Esophagus muscularis mucosa (tissue), 4 donors: ENCODE results near the gene ITPR1. TPM values are rescaled to one million over a fixed set of nuclear protein-coding genes. Genes with fewer than 3 reads are reported as not detected.

Source experiments
- DNase-seq: peaks from one replicate; pipeline ENCODE4 v3.0.0-alpha.2; 2017; ENCODE audit errors: extremely low spot score
- H3K27ac ChIP-seq, 4 donors: fragments of 200-600 bp; sonication (generic); replicated peaks in 1 of 4; 1 replicate in 3 of 4; 2 replicates in 1 of 4; pipeline ENCODE4 v1.5.1; 2016 to 2019; ENCODE audit warnings: mild to moderate bottlenecking in 1 of 4
- H3K27me3 ChIP-seq, 4 donors: fragments of 200-600 bp; sonication (generic); one replicate each; pipeline versions ENCODE4 v1.5.1 to v1.6.0; 2016 to 2019
- H3K36me3 ChIP-seq, 4 donors: fragments of 200-600 bp; sonication (generic); one replicate each; pipeline ENCODE4 v1.5.1; 2016 to 2019
- H3K4me1 ChIP-seq, 4 donors: fragments of 200-600 bp; sonication (generic); one replicate each; pipeline ENCODE4 v1.5.1; 2016 to 2019
- H3K4me3 ChIP-seq, 4 donors: fragments of 200-600 bp; sonication (generic); 1 replicate in 2 of 4; 2 replicates in 2 of 4; pipeline ENCODE4 v1.5.1; 2016 to 2019; ENCODE audit warnings: mild to moderate bottlenecking in 4 of 4, moderate library complexity in 1 of 4
- H3K9me3 ChIP-seq, 4 donors: fragments of 200-600 bp; sonication (generic); 1 replicate in 3 of 4; 2 replicates in 1 of 4; pipeline ENCODE4 v1.5.1; 2016 to 2019
- EP300 ChIP-seq: sonication (generic); formaldehyde crosslinking; IDR thresholded peaks from one replicate; pipeline ENCODE4 v1.6.1; 2017; ENCODE audit warnings: antibody characterized with exemption
- POLR2A ChIP-seq: fragments of 450-650 bp; IDR thresholded peaks from one replicate; pipeline ENCODE4 v1.6.1; 2017; ENCODE audit warnings: antibody characterized with exemption, moderate library complexity, mild to moderate bottlenecking, low read depth
- POLR2AphosphoS5 ChIP-seq, 2 donors: sonication (generic); formaldehyde crosslinking; IDR thresholded peaks; one replicate each; pipeline ENCODE4 v1.6.1; 2017; ENCODE audit warnings: antibody characterized with exemption in 2 of 2
- WGBS: methylation state at CpG from one replicate; pipeline ENCODE4 v1.1.5; 2018; 5-methylcytosine and 5-hydroxymethylcytosine counted together
- intact Hi-C: fragments of 100-400 bp; cut with DNase I; formaldehyde crosslinking; loops from one replicate; pipeline ENCODE4 v1.15.1; 2023
- total RNA-seq, 4 donors: library from RNA; depleted of rRNA; stranded (reverse); fragments of >200 nt; gene quantifications; one replicate each; pipeline versions ENCODE4 v1.1.0 to v1.2.1, GENCODE V29; 2016
- TF ChIP-seq, protein P1 (sequence below), 3 experiments: fragments of 200-600 bp in 2 of 3; fragments of 450-650 bp in 1 of 3; sonication (generic) in 2 of 3; IDR thresholded peaks; one replicate each; pipeline ENCODE4 v1.5.1; 2017 to 2019; ENCODE audit warnings: antibody characterized with exemption in 3 of 3, mild to moderate bottlenecking in 2 of 3, moderate library complexity in 1 of 3

Gene ITPR1
- total RNA-seq, 4 donors from 2014 or later, result 204 to 271 (median 222) TPM

DNA sequence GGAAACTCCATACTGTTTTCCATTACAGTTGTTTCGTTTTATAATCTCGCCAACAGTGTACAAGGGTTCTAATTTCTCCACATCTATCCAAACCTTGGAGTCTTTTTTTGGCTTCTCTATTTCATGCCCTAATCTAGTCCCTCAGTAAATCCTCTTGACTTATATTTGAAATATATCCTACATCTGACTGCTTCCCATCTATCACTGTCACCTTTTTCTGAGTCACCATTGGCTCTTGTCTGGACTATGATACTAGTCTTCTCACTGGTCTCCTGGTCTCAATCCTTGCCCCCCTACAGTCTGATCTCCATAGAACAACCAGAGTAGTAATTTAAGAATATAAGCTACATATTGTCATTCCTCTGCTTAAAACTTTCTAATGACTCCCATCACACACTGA, 80.0 kb downstream of the ITPR1 start:
- no peak for DNase-seq
- peaks cover 0 to 65% (median 47%) of the 10 kb centered on the region in 4 donors for H3K4me1 ChIP-seq
- H3K27me3 ChIP-seq, result no peaks in the 10 kb centered on the region
- no peaks in the 10 kb centered on the region for H3K9me3 ChIP-seq
- H3K36me3 ChIP-seq, result no peaks in the 10 kb centered on the region
- H3K4me3 ChIP-seq, result no peak overlapping the region
- 98% methylated on average over 2 of the region's 2 CpGs for WGBS
- TF ChIP-seq POLR2A (no peak), POLR2AphosphoS5 (IDR thresholded peaks at IDR 0.05) (no peak), EP300 (no peak)
- TF ChIP-seq, protein P1, sequence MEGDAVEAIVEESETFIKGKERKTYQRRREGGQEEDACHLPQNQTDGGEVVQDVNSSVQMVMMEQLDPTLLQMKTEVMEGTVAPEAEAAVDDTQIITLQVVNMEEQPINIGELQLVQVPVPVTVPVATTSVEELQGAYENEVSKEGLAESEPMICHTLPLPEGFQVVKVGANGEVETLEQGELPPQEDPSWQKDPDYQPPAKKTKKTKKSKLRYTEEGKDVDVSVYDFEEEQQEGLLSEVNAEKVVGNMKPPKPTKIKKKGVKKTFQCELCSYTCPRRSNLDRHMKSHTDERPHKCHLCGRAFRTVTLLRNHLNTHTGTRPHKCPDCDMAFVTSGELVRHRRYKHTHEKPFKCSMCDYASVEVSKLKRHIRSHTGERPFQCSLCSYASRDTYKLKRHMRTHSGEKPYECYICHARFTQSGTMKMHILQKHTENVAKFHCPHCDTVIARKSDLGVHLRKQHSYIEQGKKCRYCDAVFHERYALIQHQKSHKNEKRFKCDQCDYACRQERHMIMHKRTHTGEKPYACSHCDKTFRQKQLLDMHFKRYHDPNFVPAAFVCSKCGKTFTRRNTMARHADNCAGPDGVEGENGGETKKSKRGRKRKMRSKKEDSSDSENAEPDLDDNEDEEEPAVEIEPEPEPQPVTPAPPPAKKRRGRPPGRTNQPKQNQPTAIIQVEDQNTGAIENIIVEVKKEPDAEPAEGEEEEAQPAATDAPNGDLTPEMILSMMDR (IDR thresholded peaks at IDR 0.05), result no peak
- intact Hi-C loops, result no loop called here
- peak overlapping the region in 2 of 4 donors; percentile 31 to 58 for H3K27ac ChIP-seq

DNA sequence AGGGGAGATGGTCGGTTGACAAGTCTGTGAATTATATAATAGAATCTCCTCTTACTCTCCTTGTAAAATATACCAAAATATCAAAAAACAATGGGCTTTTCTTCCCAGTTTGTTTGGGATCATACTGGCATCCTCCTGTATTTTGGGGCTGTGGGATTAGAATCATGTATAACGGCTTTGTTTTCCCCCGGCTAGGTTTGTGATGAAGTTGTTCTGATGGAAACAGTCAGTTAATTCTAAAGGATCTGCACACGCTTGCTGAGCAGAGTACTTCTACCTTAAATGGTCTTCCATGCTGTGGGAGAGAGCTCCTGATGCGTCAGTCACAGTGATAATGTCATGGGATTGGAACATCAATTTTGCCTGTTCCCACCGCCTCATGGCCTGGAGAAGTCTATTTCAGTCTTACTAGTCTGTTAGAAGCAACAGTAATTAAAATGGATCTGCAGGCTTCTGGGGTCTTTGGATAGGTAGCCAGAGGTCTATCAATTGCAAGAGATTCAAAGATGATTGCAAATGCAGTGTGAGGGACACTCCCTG, 81.3 kb downstream of the ITPR1 start:
- Histone ChIP-seq H3K27me3 (no peaks in the 10 kb centered on the region), H3K4me3 (no peak overlapping the region), H3K9me3 (no peaks in the 10 kb centered on the region), H3K27ac (peak overlapping the region in 2 of 4 donors; percentile 31 to 58), H3K36me3 (no peaks in the 10 kb centered on the region), H3K4me1 (peaks cover 0 to 71% (median 47%) of the 10 kb centered on the region in 4 donors)
- intact Hi-C loops, result no loop called here
- DNase-seq, result no peak
- 73% methylated on average over 6 of the region's 6 CpGs for WGBS
- TF ChIP-seq POLR2A, result no peak
- peak in 1 of 2 donors; percentile 31 for TF ChIP-seq POLR2AphosphoS5 (IDR thresholded peaks at IDR 0.05)

DNA sequence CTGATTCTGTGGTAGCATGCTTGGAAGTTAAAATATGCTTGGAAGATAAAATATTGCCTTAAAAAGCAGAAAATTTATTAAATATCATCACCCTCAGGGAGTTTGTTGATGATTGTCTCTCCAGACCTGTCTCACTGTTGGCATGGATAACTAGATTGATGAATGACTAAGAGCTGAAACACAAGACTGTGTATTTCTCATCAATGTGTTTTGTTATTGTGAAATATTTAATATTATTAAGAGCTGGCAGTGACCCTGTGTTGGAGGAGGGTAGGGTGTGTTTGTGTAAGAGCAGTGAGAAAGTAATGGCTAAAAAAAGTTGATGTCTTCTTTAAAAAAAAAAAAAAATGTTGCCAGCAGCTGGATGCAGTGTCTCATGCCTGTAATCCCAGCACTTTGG, 82.2 kb downstream of the ITPR1 start:
- intact Hi-C loops, result no loop called here
- H3K27me3 ChIP-seq, result no peaks in the 10 kb centered on the region
- H3K4me1 ChIP-seq, result peaks cover under 1 to 75% (median 46%) of the 10 kb centered on the region in 4 donors
- TF ChIP-seq, protein P1 (IDR thresholded peaks at IDR 0.05), result no peak
- no peak for TF ChIP-seq POLR2A
- TF ChIP-seq POLR2AphosphoS5 (IDR thresholded peaks at IDR 0.05), result no peak
- no peak for TF ChIP-seq EP300
- H3K27ac ChIP-seq, result peak overlapping the region in 2 of 4 donors; percentile 30 to 58
- H3K36me3 ChIP-seq, result no peaks in the 10 kb centered on the region
- H3K9me3 ChIP-seq, result no peaks in the 10 kb centered on the region
- no peak for DNase-seq
- H3K4me3 ChIP-seq, result no peak overlapping the region

DNA sequence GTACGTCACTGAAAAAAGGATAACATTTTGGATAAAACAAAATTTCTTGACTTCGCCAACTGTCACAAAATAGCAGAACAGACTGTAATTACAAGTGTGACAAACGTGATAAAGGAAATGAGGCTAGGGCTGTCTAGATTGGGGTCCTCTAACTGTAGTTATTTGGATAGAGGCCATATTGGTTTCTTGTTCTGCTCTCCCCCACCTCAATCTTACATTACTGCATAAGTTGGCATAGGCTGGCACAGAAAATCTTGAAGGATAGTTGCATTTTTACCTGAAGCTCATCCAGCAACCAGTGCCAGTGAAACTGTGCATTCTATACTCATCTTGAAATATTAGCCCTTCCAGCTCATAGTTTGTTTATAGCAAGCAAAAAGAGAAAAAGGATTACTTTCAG, 84.6 kb downstream of the ITPR1 start:
- 74% methylated on average over 3 of the region's 3 CpGs for WGBS
- intact Hi-C loops, result no loop called here
- Histone ChIP-seq H3K4me3 (no peak overlapping the region), H3K27me3 (no peaks in the 10 kb centered on the region), H3K27ac (no peak overlapping the region), H3K4me1 (peaks cover 24 to 82% (median 61%) of the 10 kb centered on the region in 4 donors), H3K36me3 (no peaks in the 10 kb centered on the region), H3K9me3 (no peaks in the 10 kb centered on the region)
- DNase-seq, result no peak
- TF ChIP-seq EP300, result no peak
- TF ChIP-seq, protein P1 (IDR thresholded peaks at IDR 0.05), result no peak
- no peak for TF ChIP-seq POLR2A
- TF ChIP-seq POLR2AphosphoS5 (IDR thresholded peaks at IDR 0.05), result no peak

DNA sequence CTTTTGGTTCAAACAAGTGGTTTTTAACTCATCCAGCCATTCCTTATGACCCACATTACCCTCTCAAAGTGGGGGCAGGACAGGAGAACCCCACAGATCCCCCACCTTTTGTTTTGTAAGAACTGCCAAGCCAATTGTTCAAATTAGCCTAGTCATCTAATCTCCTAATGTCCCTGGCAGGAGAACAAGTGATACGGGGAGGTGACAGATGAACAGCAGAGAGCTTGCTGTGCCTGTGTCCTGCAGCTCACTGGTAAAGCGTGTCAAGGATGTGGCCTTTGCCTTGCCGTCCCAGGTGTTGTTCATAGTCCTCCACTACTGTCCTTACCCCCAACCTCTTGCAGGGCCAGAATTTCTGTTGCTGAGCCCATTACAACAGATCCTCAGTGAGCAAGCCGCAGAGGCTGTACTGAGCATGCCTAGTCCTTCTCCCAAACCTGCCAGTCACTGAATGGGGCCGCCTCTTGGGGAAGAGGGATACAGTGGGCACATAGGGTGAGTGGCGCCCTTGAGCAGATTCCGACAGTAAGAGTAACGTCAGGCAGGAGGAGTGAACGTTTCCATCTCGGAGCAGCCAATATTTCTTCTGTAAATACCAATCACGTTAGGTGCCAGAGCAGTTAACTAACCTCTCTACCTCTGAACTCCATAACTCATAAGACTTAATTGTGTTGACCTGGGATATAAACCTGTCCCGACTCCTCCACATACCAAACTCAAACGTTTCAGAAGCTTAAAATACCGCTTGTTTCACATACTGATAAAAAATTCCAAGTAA, 87.4 kb downstream of the ITPR1 start:
- intact Hi-C loops, result no loop called here
- peak overlapping the region; percentile 15 to 76 (median 24) for H3K27ac ChIP-seq
- 74% methylated on average over 14 of the region's 14 CpGs for WGBS
- no peaks in the 10 kb centered on the region for H3K36me3 ChIP-seq
- H3K9me3 ChIP-seq, result no peaks in the 10 kb centered on the region
- peaks cover 40 to 88% (median 67%) of the 10 kb centered on the region in 4 donors for H3K4me1 ChIP-seq
- no peak for TF ChIP-seq POLR2A
- TF ChIP-seq EP300, result no peak
- no peak overlapping the region for H3K4me3 ChIP-seq
- no peaks in the 10 kb centered on the region for H3K27me3 ChIP-seq
- no peak for DNase-seq
